Activated naive CD4-positive, alpha-beta T cell treated with anti-CD3 and anti-CD28 coated beads for 36 hours (primary cell): ENCODE measurements around the gene SPEM2. TPM values are rescaled to one million over a fixed set of nuclear protein-coding genes. Genes with fewer than 3 reads are reported as not detected.

Source experiments
- CTCF ChIA-PET: fragments of 350-600 bp; sonication (Branson Sonifier 250); formaldehyde crosslinking; loops from one replicate; lab custom pipeline; 2021; ENCODE audit warnings: antibody characterized with exemption; lab: Charles Lee
- DNase-seq: peaks from one replicate; pipeline ENCODE4 v3.0.0-alpha.2; 2020
- H3K27ac Mint-ChIP-seq: one replicate; pipeline ENCODE4 v1.8.0; 2021; ENCODE audit warnings: mild to moderate bottlenecking, mixed read lengths
- H3K27me3 Mint-ChIP-seq: one replicate; pipeline ENCODE4 v1.8.0; 2021; ENCODE audit warnings: low read depth, mixed read lengths
- H3K36me3 Mint-ChIP-seq: one replicate; pipeline ENCODE4 v1.8.0; 2021; ENCODE audit warnings: low read depth, mixed read lengths
- H3K4me1 Mint-ChIP-seq: one replicate; pipeline ENCODE4 v1.8.0; 2021; ENCODE audit warnings: low read depth, mixed read lengths
- H3K4me3 Mint-ChIP-seq: one replicate; pipeline ENCODE4 v1.8.0; 2021; ENCODE audit warnings: mild to moderate bottlenecking, moderate library complexity, mixed read lengths
- H3K9me3 Mint-ChIP-seq: one replicate; pipeline ENCODE4 v1.8.0; 2021; ENCODE audit warnings: mixed read lengths
- intact Hi-C: fragments of 100-400 bp; cut with micrococcal nuclease; formaldehyde crosslinking; loops from one replicate; pipeline ENCODE4 v1.15.1; 2023
- total RNA-seq, 2 experiments: library from RNA; stranded (reverse); gene quantifications; one replicate each; pipeline ENCODE4 v1.2.3, GENCODE V29; 2021

The SPEM2 gene
- total RNA-seq, 2 experiments from 2014 or later: not detected

DNA sequence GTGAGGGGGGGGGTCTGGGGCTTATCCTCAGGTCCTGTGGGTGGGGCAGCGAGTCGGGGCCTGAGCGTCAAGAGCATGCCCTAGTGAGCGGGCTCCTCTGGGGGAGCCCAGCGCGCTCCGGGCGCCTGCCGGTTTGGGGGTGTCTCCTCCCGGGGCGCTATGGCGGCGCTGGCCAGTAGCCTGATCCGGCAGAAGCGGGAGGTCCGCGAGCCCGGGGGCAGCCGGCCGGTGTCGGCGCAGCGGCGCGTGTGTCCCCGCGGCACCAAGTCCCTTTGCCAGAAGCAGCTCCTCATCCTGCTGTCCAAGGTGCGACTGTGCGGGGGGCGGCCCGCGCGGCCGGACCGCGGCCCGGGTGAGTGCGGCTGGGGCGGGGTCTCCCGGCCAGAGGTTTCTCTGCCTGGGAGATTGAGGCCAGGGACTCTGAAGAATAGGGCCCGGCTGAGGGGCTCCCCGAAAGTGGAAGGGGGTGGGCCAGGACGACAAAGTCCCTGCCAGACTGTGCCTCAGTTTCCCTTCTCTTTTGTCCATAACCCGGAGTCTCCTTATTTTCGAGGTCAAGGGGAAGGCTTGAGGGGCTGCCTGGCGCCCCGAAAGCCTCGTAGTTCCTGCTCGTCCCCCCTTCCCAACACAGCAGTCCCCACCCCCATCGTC, 14.2 kb downstream of the SPEM2 start, which contains the start of gene FGF11:
FGF11 (plus strand) TSS at position 51 of the 651 bp plus-strand sequence; CDS start at position 160, 109 bp downstream.
- no peak within 1 kb of the TSS for H3K27ac Mint-ChIP-seq
- CTCF ChIA-PET: interaction anchor here (1.8 to 5.3 kb wide), 3 partner anchors 17 to 83 kb away, joined by 3 to 34 read pairs (median 18); no protein-coding TSS in a partner anchor
- DNase-seq: no peak

DNA sequence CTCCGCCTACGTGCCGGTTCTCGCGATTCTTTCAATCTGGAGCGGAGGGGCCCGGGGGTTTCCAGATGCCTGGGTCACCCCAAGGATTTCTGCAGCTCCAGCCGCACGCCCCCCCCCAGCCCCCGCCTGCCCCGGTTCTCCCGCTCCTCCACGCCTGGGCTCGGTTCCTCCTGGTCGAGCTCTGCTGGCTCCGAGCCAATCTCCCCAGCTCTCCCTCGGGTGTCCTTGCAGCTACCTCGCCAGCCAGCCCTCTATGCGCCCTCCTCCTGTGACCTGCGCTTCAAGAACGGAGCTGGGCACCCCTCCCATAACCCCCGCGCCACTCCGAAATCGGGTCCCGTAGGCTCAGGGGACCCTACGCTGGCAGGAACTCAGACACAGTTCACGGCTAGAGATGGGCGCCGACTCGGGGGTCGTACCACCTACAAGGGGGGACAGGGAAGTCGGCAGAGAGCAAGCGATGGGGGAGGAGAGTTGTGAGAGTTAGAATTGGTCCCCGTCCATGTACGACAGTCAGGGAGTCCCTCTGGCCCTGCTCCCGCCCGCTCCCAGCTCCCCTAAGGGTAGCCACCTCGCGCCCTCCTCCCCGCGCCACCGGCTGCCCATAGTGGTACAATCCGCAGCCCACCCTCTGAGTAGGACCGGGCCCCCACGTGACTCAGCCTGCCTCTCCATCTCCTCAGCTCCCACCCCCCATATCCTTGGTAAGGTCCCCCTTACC, 14.9 kb downstream of the SPEM2 start:
- Mint-ChIP-seq H3K27me3 (peaks cover 52% of the 10 kb centered on the region), H3K9me3 (no peaks in the 10 kb centered on the region), H3K4me3 (peak overlapping the region; percentile 78), H3K27ac (no peak overlapping the region), H3K36me3 (no peaks in the 10 kb centered on the region), H3K4me1 (peaks cover 47% of the 10 kb centered on the region)
- DNase-seq: peak; percentile 59
- CTCF ChIA-PET: interaction anchor here (0.6 to 2.9 kb wide), 8 partner anchors 15 to 116 kb away, joined by 3 to 18 read pairs (median 4); no protein-coding TSS in a partner anchor
- intact Hi-C loops: no loop called here

More for the DNA sequence above, 14.2 kb downstream of the SPEM2 start, which contains the start of gene FGF11:
- Mint-ChIP-seq H3K27me3 (peaks cover 46% of the 10 kb centered on the region), H3K4me3 (peak within 1 kb of the TSS; percentile 78), H3K36me3 (no peaks in the 10 kb centered on the region), H3K4me1 (peaks cover 45% of the 10 kb centered on the region), H3K9me3 (no peaks in the 10 kb centered on the region)
- intact Hi-C loops: loop anchor here (5.0 kb wide), 1 partner anchor 403 kb away; no protein-coding TSS in a partner anchor

DNA sequence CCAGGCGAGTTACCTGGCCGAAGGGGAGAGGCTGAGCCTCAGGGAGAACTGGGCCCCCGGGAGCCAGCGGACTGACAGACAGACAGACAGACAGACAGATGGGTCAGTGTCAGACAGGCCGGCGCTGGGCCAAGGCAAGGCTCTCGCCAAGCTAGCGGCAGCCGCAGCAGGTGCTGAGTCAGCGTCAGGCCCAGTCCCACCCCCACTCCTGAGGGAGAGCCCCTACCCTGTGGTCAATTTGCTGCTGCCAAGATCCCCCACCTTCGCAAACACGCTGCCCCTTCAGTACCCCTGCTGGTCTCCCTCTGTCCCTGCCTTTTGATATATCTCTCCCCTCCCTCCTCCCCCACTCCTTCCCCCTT, 15.4 kb downstream of the SPEM2 start:
- CTCF ChIA-PET: interaction anchor here (0.6 to 2.9 kb wide), 7 partner anchors 45 to 148 kb away, joined by 3 to 18 read pairs (median 3); no protein-coding TSS in a partner anchor
- peak overlapping the region; percentile 78 for H3K4me3 Mint-ChIP-seq
- peaks cover 52% of the 10 kb centered on the region for H3K4me1 Mint-ChIP-seq
- no peak overlapping the region for H3K27ac Mint-ChIP-seq
- H3K9me3 Mint-ChIP-seq: no peaks in the 10 kb centered on the region
- no peaks in the 10 kb centered on the region for H3K36me3 Mint-ChIP-seq
- H3K27me3 Mint-ChIP-seq: peaks cover 57% of the 10 kb centered on the region
- intact Hi-C loops: no loop called here
- DNase-seq: no peak

DNA sequence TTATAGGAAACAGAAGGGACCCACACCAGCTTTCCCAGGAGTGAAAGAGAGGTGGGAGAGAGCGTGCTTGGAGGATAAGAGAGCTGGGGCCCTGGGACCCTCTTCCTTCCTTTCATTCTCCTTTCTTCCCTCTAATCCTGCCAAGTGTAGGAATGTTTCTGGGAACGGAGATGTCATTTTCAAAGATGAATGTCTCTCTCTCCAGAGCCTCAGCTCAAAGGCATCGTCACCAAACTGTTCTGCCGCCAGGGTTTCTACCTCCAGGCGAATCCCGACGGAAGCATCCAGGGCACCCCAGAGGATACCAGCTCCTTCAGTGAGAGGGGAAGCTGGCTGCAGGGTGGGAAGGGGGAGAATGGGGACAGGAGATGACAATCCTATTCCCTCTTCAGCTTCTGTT, 15.8 kb downstream of the SPEM2 start:
- Mint-ChIP-seq H3K4me3 (no peak overlapping the region), H3K4me1 (peaks cover 53% of the 10 kb centered on the region), H3K27ac (no peak overlapping the region), H3K27me3 (peaks cover 60% of the 10 kb centered on the region), H3K36me3 (no peaks in the 10 kb centered on the region), H3K9me3 (no peaks in the 10 kb centered on the region)
- no peak for DNase-seq
- intact Hi-C loops: no loop called here
- CTCF ChIA-PET: interaction anchor here (1.0 to 2.0 kb wide), 6 partner anchors 44 to 161 kb away, joined by 3 to 4 read pairs (median 3); no protein-coding TSS in a partner anchor

DNA sequence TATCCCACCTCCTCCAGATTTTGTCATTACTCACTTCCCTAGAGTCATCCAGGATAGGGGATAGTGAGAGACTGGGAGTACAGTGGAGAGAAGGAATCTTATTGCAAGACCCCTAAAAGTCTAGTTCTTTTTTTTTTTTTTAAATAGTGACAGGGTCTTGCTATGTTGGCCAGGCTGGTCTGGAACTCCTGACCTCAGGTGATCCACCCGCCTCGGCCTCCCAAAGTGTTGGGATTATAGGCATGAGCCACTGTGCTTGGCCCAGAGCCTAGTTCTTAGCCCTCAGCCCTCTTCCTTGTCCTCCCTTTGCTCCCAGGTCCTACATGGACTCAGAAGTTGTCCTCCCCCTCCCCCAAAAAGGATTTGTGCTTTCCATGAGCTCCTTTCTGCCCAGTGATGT, 16.7 kb downstream of the SPEM2 start:
- Mint-ChIP-seq H3K36me3 (peaks cover 1% of the 10 kb centered on the region), H3K27me3 (peaks cover 63% of the 10 kb centered on the region), H3K27ac (no peak overlapping the region), H3K9me3 (no peaks in the 10 kb centered on the region), H3K4me3 (no peak overlapping the region), H3K4me1 (peaks cover 52% of the 10 kb centered on the region)
- CTCF ChIA-PET: interaction anchor here (1.1 to 2.0 kb wide), 2 partner anchors 89 to 162 kb away, joined by 3 to 4 read pairs; no protein-coding TSS in a partner anchor
- DNase-seq: no peak
- intact Hi-C loops: no loop called here

DNA sequence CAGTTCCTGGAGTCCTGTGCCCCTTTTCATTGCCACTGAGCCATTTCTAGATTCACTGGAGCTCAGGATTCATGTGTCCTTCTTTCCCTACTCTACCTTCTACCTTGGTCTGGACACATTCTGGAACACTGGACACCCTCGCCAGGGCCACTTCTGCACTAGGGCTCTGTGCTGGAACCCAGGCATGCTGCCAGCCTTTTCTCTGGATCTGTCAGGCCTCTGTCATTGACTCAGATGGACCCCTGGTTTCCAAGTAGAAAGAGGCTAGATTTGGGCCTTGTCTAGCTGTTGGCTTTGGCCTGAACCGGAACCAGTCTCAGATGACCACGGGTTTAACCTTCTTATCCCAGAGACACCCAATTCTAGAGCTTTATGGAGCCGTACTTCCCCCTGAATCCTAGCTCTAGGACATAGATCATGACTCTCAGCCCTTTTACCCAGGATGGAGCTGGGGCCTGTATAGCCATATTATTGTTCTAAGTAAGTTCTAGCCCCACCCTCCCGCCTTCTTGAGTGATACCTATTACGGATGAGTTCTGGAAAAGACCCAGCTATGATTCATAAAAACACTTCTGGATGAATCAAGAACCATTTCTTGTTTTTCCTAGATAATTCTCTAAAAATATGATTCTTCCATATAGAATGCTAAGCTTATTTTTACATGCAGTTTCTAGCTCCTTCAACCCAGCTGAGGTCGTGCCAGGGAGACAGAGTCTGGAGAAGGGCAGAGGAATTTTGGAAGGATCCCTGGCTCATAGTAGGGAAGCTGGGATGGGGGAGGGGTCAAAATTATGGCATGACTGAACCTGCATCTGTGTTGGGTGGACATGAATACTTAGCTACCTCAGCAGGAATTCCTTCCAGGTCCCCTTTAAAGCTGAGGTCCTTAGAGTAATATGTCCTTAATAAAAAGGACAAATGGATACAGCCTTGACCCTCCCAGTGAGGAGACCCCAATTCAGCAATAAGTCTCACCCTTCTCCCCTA, 18.4 kb downstream of the SPEM2 start:
- H3K4me3 Mint-ChIP-seq: no peak overlapping the region
- no peaks in the 10 kb centered on the region for H3K9me3 Mint-ChIP-seq
- CTCF ChIA-PET: interaction anchor here (0.5 to 2.2 kb wide), 5 partner anchors 7 to 210 kb away, joined by 3 to 14 read pairs (median 4); partner anchors contain the start of gene SENP3
- peaks cover 4% of the 10 kb centered on the region for H3K36me3 Mint-ChIP-seq
- intact Hi-C loops: no loop called here
- H3K27ac Mint-ChIP-seq: no peak overlapping the region
- no peak for DNase-seq
- peaks cover 40% of the 10 kb centered on the region for H3K4me1 Mint-ChIP-seq
- peaks cover 64% of the 10 kb centered on the region for H3K27me3 Mint-ChIP-seq

DNA sequence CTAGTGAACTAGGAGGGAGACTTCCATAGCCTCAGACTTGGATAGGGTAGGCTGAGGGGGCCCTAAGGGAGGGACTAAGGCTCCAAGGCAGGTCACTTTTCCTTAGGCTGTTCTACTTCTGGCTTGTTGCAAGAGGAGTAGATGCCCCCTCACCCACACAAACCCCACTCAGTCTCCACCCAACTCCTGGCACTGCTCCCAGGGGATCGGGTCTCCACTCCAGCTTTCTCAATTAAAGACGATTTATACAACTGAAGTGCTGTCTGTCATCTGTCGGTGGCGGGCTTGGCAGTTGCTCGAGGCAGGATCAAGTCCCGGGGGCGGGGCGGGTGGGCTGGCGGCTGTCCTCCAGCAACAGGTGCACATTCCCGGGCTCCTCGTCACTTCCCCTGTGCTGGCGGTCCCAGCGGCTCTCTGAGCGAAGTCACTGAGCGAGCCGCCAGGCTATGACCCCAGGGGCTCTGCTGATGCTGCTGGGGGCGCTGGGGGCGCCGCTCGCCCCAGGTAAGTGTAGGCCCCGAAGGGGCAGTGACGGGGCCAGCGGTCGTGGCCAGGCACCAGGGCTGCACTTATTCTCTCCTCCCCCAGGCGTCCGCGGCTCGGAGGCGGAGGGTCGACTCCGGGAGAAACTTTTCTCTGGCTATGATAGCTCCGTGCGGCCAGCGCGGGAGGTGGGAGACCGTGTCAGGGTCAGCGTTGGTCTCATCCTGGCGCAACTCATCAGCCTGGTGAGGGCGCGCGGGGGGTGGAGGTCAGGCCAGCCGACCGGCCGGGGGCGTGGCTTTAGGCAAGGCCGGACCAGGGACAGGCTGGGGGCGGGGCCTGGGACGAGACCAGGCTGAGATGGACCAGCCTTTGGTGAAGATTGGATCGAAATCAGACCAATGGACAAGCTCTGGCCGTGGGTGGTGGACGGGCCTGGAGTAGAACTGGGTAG, 19.5 kb downstream of the SPEM2 start, which contains the start of gene CHRNB1:
CHRNB1 (plus strand) TSS at position 380 of the 937 bp plus-strand sequence; CDS start at position 447, 67 bp downstream.
- peaks cover 5% of the 10 kb centered on the region for H3K36me3 Mint-ChIP-seq
- peak within 1 kb of the TSS; percentile 68 for H3K4me3 Mint-ChIP-seq
- H3K27ac Mint-ChIP-seq: no peak within 1 kb of the TSS
- no peaks in the 10 kb centered on the region for H3K9me3 Mint-ChIP-seq
- peaks cover 60% of the 10 kb centered on the region for H3K27me3 Mint-ChIP-seq
- H3K4me1 Mint-ChIP-seq: peaks cover 35% of the 10 kb centered on the region
- peak; percentile 28 for DNase-seq
- CTCF ChIA-PET: interaction anchor here (0.5 to 2.2 kb wide), 4 partner anchors 8 to 208 kb away, joined by 3 to 14 read pairs (median 4); partner anchors contain the start of gene SENP3
- intact Hi-C loops: loop anchor here (1.0 kb wide), 1 partner anchor 8 kb away; no protein-coding TSS in a partner anchor

DNA sequence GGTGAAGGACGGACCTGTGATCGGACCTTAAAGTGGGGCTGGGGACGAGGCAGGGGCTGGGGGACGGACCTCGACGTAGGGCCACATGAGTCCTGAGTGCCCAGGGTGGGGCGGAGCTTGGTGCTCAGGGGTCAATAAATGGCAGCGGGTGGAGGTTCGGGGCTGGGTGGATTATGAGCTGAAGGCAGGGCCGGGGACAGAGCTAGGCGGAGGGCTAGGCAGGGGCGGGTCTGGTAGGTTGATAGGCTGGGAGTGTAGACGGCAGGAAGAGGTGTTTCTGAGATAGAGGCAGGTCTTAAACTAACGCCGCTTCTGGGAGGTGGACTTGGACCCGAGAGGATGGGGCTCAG, 20.2 kb downstream of the SPEM2 start:
- intact Hi-C loops: loop anchor here (1.0 kb wide), 1 partner anchor 8 kb away; no protein-coding TSS in a partner anchor

DNA sequence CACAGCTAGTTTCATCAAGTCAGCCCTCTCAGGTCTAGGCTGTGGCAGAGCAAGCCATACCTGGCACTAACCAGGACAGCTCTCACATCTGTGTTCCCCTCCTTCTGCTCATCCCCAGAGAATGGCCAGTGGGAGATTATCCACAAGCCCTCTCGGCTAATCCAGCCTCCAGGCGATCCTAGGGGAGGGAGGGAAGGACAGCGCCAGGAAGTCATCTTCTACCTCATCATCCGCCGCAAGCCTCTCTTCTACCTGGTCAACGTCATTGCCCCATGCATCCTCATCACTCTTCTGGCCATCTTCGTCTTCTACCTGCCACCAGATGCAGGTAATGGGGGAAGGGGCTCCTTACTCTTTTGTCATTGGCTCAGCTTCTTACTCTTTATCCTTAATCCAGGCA, 23.0 kb downstream of the SPEM2 start:
- H3K27ac Mint-ChIP-seq: no peak overlapping the region
- DNase-seq: no peak
- H3K4me1 Mint-ChIP-seq: peaks cover 29% of the 10 kb centered on the region

More for the DNA sequence above, 20.2 kb downstream of the SPEM2 start:
- peak; percentile 53 for DNase-seq
- H3K9me3 Mint-ChIP-seq: no peaks in the 10 kb centered on the region
- H3K27me3 Mint-ChIP-seq: peaks cover 55% of the 10 kb centered on the region
- H3K36me3 Mint-ChIP-seq: peaks cover 5% of the 10 kb centered on the region
- peaks cover 29% of the 10 kb centered on the region for H3K4me1 Mint-ChIP-seq
- CTCF ChIA-PET: interaction anchor here (0.5 to 2.2 kb wide), 4 partner anchors 9 to 115 kb away, joined by 3 to 14 read pairs (median 4); no protein-coding TSS in a partner anchor
- no peak overlapping the region for H3K27ac Mint-ChIP-seq
- peak overlapping the region; percentile 68 for H3K4me3 Mint-ChIP-seq

DNA sequence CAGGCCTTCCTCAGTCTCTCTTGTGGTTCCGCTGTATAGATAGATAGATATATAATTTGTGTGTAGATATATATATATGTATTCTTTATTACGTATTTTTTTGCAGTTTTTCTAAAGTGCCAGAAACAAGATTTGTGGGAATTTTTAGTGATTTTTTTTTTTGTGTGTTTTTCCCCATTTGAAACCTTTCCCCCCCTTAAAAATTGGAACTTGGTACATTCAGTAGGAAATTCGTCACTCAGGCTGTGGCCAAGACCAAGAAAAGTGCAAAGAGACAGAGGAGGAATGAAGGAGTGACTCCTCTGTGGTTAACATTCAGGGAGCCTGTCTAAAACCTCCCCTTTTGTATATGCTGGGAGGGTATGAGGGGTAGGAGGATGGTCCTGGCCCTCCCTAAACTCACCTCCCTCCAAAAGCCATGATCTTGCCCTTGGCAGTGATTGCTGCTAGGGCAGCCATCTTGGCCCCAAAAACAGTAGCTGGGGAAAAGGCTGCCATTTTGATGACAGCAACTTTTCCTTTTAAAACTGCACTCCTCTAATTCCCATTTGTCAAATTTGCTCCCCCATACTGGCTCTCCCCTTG, 34.6 kb downstream of the SPEM2 start:
- Mint-ChIP-seq H3K4me1 (peaks cover 7% of the 10 kb centered on the region), H3K4me3 (no peak overlapping the region), H3K27me3 (no peaks in the 10 kb centered on the region), H3K27ac (no peak overlapping the region), H3K36me3 (no peaks in the 10 kb centered on the region), H3K9me3 (no peaks in the 10 kb centered on the region)
- intact Hi-C loops: no loop called here
- DNase-seq: no peak
- CTCF ChIA-PET: interaction anchor here (0.6 kb wide), 1 partner anchor 186 kb away, joined by 4 read pairs; no protein-coding TSS in a partner anchor

More for the DNA sequence above, 23.0 kb downstream of the SPEM2 start:
- CTCF ChIA-PET: interaction anchor here (1.9 kb wide), 1 partner anchor 112 kb away, joined by 4 read pairs; no protein-coding TSS in a partner anchor
- Mint-ChIP-seq H3K4me3 (no peak overlapping the region), H3K27me3 (peaks cover 34% of the 10 kb centered on the region), H3K9me3 (no peaks in the 10 kb centered on the region), H3K36me3 (peaks cover 5% of the 10 kb centered on the region)
- intact Hi-C loops: no loop called here
